Kidney tubule cell (primary cell): ENCODE measurements around the gene RCN2.

Experiments used
- DNase-seq: peaks from one replicate; pipeline ENCODE4 v3.0.0-alpha.2; 2018; ENCODE audit warnings: low spot score

The RCN2 gene

DNA sequence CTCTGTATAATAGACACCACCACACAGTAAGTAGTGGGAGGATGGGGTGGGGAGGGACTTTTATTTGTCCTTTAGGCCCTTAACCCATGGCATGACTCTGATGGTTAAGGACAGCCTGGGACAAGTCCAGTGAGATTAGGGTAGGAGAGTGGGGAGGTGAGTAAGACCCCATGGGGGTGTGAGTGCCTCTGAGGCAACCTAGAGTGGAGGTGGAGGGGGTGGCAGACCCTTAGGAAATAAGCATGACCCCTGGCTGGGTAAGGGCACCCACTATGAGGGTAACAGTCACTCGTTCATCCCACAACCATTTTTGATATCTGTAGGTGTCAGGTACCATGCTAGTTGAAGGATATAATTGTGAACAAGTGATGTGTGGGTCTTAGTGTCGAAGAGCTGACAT is 42.4 kb downstream of the RCN2 start:
- DNase-seq: no peak

- DNase-seq: no peak
Measured at GRCh38 chr15:76974456-76975036, 43.0 kb downstream of the RCN2 start.

DNA sequence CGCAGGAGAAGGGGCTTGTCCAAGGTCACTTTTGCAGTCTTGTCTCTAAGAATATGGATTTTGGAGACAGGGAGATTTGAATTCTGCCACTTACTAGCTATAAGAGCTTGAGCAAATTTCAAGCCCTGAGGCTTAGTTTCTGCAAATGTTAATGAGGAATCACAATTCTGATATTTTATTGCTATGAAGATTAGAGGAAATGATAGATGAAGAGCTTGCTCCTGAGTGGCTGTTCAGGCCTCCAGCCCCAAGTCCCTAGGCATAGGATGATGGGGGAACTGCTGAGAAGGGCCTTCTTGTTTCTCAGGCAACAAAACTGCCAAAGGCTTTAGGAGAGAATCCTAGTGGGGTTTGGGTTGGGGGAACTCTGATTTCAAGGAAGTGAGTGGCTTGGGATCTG is 44.6 kb downstream of the RCN2 start:
- no peak for DNase-seq

DNA sequence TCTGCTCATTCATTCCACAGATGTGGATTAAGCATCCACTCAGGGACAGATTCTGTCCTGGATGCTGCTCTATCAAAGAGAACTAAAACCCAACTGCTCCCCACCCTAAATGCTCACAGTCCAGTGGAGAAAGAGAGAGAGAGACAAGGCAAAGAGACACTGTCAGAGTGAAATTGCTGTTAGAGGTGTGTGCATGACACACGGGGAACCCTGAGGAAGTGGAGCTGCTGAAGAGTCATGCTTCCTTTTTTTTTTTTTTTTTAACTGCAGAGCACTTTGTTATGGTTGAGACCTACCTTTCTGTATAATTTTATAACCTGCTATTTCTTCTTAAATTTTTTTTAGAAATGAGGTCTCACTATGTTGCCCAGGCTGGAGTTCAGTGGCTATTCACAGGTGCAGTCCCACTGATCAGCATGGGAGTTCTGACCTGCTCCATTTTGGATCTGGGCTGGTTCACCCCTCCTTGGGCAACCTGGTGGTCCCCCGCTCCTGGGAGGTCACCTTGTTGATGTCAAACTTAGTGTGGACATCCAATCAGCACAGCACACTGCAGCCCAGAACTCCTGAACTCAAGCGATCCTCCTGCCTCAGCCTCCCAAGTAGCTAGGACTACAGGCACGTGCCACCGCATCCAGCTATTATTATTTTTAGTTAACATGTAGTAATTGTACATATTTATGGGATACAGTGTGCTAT is 45.2 kb downstream of the RCN2 start:
- DNase-seq: no peak

GRCh38 chr15:76978522-76979330 is 47.2 kb downstream of the RCN2 start:
- no peak for DNase-seq

- no peak for DNase-seq
Measured at GRCh38 chr15:76979331-76979925, 47.9 kb downstream of the RCN2 start.

DNA sequence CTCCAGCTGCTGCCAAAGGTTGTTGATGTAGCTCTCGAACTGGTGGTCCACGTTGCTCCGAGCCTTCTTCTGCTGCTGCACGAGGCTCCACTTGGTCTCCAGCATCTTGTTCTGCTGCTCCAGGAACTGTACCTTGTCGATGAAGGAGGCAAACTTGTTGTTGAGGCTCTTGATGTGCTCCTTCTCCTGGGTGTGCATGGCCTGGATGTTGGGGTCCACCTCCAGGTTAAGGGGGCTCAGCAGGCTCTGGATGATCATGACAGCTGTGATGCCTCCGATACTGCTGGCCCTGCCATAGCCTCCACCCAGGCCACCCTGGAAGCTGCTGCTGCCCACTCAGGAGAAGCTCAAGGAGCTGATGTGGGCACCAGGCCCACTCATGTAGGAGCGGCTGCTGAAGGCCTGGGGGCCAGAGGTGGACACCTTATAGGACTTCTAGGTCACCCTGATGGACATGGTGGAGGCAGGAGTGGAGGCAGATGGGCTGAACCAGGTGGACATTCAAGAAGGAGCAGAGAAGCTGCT is 48.5 kb downstream of the RCN2 start:
- no peak for DNase-seq

DNA sequence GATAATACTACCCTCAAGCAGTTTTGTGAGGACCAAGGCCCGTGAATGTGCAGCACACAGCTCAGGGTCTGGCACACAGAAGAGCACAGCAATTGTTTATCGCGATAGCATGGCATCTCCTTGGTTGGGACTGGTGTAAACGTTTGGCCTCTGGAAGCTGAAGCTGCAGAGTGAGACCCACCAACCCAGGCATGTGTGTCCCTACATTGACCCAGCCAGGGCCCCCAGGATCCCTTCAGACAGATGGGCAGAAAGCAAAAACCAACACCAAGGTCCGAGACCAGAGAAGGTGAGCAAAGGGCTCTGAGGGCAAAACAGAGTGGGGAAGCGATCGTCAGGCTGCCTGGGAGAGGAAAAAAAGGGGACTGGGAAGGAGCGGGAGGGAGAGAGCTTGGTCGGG is 50.8 kb downstream of the RCN2 start:
- DNase-seq: no peak

GRCh38 chr15:76982756-76983155 is 51.2 kb downstream of the RCN2 start:
- DNase-seq: no peak

DNA sequence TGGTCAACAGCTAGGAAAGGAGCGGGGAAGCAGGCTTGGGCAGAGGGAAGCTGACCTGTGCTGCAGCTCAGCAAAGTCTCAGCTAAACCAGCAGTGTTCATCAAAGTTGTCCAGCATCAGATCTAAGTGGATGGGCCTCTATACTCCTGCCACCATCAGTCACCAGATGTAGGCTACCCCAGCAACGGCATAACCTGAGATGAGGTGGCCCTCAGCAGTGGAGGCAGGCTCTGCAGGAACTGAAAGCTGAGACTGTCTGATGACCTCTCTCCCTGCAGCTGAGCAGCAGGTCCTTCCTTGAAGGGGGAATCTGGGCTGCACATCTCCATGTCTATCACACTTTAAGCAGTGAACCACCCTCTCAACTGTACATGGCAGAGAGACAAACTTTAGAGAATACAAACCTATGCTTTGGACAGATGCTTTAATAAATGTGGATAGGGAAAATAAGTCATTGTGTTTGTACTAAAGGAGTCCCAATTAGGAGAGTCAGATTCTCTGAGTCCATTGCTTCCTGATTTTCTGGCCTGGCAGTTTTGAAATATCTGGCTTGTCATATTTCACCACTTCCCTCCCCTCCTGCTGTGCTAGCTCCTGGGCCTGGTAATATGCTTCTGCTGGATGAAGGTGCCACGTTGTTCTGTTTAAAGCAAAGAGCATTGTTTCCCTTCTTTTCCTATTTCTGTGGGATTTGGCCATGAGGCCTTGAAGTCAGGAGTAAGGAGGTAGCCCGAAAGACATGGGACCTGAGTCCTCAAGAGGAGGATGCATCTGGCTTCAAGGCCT is 52.2 kb downstream of the RCN2 start:
- DNase-seq: no peak

- DNase-seq: no peak
Measured at GRCh38 chr15:76986743-76987142, 55.2 kb downstream of the RCN2 start.

- no peak for DNase-seq
Measured at GRCh38 chr15:76987276-76987675, 55.7 kb downstream of the RCN2 start.

DNA sequence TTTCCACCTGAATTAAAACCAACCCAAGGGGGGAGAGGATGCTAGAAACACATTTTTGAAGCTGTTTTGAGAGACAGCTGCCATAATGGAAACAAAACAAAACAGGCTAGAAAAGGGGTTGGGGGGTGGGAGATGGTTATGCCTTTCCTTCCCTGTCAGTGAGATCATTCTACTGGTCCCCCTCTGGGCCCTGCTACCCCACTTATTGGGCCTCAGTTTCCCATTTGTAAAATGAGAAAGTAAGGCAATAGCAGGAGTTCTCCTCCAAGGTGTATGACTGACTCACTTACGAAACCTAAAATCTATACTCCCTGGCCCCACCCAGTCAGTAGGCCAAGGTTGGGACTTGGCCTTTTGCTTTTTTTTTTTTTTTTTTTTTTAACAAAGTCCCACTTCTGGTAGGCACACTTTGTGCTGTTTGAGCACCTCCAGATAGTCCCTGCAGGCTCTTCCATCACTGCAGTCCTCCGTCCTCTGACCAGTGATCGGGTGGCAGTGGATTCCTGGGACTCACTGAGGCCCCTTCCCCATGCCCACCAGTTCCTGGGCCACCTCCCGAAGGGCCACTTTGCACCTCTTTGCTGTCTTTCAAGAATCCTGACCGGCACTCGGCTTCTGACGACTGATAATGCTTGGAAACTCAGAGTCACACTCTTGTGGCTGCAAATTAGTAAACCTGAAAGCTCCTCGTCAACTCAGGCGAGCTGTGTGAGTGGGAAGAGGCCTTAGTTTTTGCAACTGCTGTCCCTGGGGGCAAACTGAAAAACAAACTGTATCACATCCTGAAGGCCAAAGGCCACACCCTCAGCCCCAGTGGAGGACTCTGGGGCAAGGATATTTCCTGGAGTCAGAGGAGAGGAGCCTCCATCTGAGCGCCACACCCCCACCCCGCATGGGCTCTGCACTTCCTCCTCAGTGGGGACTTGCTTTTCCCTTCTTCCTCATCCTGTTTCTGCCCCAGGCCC is 56.6 kb downstream of the RCN2 start:
- no peak for DNase-seq

- no peak for DNase-seq
Measured at GRCh38 chr15:76988867-76989780, 57.6 kb downstream of the RCN2 start.

GRCh38 chr15:76991048-76991447 is 59.5 kb downstream of the RCN2 start:
- DNase-seq: no peak

GRCh38 chr15:76991741-76992645 is 60.4 kb downstream of the RCN2 start:
- no peak for DNase-seq

GRCh38 chr15:76993114-76993725 is 61.7 kb downstream of the RCN2 start:
- DNase-seq: no peak

DNA sequence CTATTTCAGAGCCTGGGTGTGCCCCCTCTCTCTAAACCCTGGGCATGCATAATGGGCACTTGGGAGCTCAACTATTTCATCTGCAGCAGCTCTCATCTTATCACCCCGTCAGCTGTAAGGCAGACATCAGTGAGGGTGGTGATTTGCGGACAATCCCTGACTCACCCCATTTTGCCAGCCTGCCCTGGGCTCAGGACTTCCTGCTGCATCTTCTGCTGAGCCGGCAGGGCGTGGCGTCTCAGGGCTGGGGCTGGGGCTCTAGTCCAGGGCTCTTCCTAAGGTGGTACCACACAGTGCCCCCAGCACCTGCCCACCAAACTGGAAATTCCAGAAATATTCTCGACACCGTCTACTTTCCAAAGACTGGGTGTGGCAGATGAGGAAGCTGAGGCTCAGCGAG is 62.5 kb downstream of the RCN2 start:
- no peak for DNase-seq
